ENCODE data around the gene NT5DC4.
A peak's percentile ranks its signal among the peaks of the same experiment; 100 is the strongest.

NT5DC4 gene

GRCh38 chr2:112720785-112721184 lies at the start of gene NT5DC4:
Gene NT5DC4, plus strand, starts transcription at chr2:112721020. Its CDS starts 60 bp downstream, at chr2:112721080.
- no peak for DNase-seq (ENCODE audit: low read depth)

GRCh38 chr2:112671801-112672200 lies 49.0 kb upstream of the NT5DC4 start:
- no peak for DNase-seq (ENCODE audit: low read depth)

DNA sequence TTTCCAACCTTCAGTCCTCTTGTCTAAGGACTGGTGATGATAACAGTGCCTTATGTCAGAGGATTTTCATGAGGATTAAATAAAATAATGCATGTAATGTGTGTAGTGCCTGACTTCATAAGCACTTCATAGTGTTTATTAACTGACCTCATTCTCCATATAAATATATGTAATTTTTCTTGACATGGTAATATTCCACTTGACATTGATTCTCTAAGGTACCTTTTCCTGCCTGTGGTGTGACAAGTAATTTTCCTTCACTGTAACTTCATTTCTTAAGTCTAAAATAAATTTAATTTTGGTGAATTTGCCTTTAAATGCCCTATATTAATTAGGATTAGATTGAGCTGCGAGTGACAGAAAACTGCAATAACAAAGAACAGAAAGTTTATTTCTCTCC lies 47.8 kb upstream of the NT5DC4 start:
- DNase-seq (ENCODE audit: low read depth), result no peak

DNA sequence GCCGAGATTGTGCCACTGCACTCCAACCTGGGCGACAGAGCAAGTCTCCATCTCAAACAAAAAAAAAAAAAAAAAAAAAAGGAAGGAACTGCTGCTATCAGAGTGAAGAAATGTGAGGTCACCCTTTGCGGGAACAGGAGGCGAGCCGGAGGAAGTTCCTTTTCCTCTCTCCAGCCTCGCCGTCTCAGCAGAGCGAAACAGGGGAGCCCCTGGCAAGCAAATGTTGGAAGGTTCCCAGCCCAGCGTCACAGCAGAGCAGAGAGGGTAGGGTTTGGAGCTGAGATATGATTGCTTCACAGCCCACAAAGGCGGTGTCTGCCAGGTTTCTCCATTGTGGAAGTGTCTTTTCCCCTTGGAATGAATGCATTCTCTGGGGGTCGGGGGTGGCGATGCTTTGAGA lies 46.6 kb upstream of the NT5DC4 start:
- peak; percentile 54 for DNase-seq (ENCODE audit: low read depth)

DNA sequence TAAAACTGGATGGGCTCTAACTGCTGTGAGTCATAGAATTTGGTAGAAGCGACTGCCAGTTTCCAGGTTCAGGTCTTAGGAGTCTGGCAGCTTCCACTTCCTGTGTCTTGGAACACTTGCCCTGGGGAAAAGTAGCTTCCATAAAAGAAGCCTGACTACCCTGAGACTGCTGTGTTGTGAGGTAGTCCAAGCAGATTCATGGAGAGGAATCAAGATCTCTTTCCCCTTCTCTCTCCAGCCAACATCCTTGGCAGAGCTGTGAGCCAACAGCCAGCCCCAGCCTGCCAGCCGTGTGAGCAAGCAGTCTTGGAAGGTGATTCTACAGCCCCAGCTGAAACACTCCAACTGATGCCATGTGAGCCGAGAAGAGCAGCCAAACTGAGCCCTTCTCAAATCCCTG lies 41.3 kb upstream of the NT5DC4 start:
- DNase-seq (ENCODE audit: low read depth), result no peak

DNA sequence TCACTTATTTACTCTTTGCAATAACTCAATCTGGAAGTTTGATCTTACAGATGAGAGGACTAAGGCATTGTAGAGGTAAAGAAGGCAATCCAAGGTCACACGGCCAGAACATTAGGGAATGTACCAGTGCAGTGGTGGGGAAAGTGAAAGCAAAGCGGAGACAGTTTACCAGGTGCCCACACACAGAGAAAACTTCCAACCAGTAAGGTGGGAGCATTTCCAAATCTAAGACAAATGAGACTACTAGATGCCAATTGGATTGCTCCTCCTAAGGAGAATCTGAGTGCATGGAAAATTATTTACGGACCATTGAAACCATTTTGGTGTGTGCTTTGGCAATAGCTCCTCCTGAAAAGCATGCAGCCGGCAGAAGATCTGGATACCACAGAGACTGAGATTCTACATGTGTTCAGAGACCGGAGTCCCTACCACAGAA lies 40.1 kb upstream of the NT5DC4 start:
- no peak for DNase-seq (ENCODE audit: low read depth)

DNA sequence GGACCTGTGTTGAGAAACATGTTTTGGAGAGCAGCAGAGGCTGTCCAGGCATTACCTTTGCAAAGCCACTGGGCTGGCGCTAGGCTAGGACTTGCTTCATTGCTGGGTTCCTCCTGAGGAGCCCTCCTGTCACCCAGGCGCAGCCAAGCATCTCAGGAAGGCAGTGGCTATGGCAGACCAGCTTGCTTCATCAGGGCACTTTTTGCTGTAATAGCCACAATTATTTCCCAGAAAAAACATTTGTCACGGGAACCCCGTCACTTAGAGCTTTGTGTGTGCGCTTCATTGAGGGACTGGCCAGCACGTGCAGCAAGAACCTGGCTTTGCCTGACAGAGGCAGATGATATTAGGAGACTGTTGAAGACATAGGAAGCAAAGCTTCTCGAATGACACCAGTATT lies 38.7 kb upstream of the NT5DC4 start:
- no peak for DNase-seq (ENCODE audit: low read depth)

- no peak for DNase-seq (ENCODE audit: low read depth)
Observed at GRCh38 chr2:112683550-112684414, 37.0 kb upstream of the NT5DC4 start.

DNA sequence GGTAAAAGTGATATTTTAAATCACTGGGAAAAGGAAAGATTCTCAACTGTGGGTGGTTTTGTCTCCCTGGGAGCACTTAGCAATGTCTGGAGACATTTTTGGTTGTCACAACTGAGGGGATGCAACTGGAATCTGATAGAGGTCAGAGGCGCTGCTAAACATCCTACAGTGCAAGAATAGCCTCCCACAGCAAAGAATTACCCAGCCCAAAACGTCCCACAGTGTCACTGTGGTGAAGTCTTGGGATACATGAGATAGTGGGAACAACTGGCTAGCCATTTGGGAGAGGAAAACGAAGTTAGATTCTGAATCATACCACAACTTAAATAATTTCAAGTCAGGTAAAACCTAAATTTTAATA lies 36.4 kb upstream of the NT5DC4 start:
- DNase-seq (ENCODE audit: low read depth), result no peak

DNA sequence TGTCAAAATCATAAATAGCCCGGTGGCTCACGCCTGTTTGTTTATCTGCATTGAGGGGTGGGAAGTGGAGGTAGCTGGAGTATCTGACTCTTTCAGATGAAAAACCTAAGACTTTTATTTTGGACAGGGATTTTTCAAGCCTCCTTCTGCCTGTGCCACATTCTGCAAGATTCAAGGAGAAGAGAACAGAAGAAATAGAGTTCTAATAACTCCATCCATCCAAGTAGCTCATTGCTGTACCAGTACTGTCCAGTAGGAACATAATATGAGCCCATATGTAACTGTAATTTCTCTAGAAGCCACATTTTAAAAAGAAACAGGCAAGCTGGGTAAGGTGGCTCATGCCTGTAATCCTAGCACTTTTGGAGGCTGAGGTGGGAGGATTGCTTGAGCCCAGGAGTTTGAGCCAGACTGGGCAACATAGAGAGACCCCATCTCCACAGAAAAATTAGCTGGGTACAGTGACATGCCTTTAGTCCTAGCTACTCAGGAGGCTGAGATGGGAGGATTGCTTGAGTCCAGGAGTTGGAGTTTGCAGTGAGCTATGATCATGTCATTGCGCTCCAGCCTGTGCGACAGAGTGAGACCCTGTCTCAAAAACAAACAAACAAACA lies 35.4 kb upstream of the NT5DC4 start:
- DNase-seq (ENCODE audit: low read depth), result no peak

DNA sequence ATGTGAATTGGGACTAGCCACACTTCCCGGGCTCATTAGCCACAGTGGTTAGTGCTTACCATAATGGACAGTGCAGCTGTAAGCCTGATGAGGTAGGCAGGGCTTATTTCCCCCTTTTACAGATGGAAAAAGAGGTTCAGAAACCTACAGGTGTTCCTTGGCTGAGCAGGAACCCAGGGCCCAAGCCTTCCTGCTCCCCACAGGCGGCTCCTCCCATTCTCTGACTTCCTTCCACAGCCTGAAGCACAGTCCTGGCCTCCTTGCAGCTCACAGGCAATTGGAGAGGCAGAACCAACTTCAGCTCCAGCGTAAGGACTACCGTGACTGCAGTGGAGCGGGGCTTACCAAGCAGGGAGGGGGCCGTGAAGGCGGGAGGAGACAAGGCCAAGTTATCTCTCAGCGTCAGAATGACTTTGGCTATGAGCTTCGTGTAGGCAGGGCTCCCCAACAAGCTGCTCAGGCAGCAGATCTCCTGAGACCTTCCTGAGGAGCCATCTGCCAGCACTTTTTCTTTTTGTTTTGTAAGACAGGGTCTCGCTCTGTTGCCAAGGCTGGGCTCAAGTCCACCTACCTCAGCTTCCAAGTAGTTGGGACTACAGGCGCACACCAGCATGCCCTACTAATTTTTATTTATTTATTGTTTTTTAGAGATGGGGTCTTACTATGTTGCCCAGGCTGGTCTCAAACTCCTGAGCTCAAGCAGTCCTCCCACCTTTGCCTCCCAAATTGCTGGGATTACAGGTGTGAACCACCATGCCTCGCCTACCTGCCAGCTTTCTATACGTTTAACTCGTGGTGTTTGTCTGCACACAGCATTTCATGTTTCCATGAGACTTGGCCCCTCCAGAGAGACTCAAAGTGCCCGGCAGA lies 34.2 kb upstream of the NT5DC4 start:
- no peak for DNase-seq (ENCODE audit: low read depth)

GRCh38 chr2:112687522-112687921 lies 33.3 kb upstream of the NT5DC4 start:
- DNase-seq (ENCODE audit: low read depth), result no peak

DNA sequence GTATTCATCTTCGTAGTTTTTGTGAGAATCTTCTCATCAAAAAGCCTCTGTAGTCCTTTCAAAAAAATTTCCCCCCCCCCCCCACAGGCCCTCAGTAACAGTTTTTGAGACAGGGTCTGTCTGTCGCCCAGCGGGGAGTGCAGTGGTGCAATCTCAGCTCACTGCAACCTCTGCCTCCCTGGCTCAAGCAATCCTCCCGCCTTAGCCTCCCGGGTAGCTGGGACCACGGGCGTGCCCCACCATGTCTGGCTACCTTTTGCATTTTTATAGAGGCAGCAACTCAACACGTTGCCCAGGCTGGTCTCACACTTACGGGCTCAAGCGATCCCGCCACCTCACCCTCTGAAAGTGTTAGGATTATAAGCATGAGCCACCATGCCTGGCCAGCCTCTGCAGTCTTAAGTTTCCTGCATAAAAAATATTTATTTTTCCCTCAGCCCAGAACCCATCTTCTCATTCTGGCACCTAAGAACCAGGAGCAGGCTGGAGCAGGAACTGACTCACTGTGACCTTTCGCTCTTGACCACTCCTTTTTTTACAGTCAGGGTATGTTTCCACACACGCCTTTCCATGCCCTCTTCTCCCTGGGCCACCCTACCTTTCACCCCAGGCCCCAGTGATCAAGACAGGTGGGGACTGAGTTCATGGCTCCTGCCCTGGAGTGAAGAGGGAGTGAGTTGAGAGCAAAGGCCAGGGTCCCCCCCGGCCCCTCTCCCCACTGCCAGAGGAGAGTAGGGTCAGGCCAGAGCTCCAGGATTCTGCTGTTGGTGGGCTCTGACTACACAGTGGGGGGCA lies 32.5 kb upstream of the NT5DC4 start:
- DNase-seq (ENCODE audit: low read depth), result peak; percentile 33

DNA sequence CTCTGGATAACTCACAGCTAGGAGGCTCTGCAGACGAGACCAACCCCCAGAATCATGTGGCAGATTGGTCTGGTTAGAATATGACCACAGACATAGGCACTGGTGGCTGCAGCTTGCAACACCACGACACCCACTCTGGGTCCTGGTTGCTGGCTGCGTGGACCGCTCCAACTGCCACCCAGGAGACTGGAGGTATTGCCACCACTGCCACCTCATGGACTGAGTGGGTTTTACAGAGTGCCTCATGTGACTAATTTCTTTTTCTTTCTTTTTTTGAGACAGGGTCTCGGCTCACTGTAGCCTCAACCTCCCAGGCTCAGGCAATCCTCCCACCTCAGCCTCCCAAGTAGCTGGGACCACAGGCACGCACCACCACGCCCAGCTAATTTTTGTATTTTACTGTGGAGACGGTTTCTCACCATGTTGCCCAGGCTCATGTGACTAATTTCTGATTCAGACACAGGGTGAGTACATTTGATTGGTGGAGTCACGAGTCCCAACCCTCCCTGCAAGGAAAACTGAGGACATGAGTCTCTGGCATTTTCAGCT lies 29.9 kb upstream of the NT5DC4 start:
- DNase-seq (ENCODE audit: low read depth), result peak; percentile 76

DNA sequence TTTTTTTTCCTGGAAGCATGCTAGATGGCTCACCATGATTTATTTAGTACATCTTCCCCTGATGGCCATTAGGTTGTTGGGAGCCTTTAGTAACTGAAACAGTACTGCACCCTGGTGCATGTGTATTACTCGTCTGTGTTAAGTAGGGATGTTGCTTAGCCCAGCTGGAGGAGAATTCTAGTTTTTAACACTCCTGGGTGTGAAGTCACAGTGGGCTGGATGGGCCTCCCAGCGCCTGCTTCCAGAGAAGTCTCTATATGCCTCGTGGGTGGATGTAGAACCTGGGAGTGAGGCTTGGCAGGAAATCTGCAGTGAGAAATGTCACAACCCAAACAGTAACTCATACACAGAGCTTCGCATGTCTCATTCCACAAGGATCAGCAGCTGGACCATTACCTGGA lies 28.9 kb upstream of the NT5DC4 start:
- no peak for DNase-seq (ENCODE audit: low read depth)

- peak; percentile 98 for DNase-seq (ENCODE audit: low read depth)
Observed at GRCh38 chr2:112692495-112692911, 28.3 kb upstream of the NT5DC4 start.

- no peak for DNase-seq (ENCODE audit: low read depth)
Observed at GRCh38 chr2:112692918-112693317, 27.9 kb upstream of the NT5DC4 start.

GRCh38 chr2:112693596-112693995 lies 27.2 kb upstream of the NT5DC4 start:
- no peak for DNase-seq (ENCODE audit: low read depth)

GRCh38 chr2:112694182-112694581 lies 26.6 kb upstream of the NT5DC4 start:
- no peak for DNase-seq (ENCODE audit: low read depth)

DNA sequence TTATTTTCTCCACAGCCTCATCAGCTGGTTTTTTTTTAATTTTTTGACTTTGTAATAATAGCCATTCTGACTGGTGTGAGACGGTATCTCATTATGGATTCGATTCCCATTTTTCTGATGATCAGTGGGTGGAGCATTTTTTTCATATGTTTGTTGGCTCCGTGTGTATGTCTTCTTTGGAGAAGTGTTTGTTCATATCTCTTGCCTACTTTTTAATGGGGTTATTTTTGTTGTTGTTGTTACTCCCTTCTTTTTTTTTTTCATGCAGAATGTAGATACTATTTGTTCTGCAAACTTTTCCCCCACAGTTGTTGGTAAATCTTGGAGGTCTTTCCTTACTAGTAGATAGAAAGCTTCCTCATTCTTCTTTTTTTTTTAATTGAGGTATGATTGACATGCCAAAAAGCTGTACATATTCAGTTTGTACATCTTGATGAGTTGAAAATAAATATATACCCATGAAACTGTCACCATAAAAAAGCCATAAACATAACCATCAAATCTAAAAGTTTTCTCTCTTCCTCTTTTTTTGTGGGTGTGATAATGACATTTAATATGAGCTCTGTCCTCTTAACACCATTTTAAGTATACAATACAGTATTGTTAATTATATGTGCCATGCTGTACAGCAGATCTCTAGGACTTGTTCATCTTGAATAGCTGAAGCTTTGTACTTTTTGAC lies 21.8 kb upstream of the NT5DC4 start:
- no peak for DNase-seq (ENCODE audit: low read depth)

Data from iris pigment epithelial cell (primary cell).